ENCODE measurements around the gene ZNF438.

Gene ZNF438

GRCh38 chr10:30877111-30877510 is 154.6 kb downstream of the ZNF438 start:
- DNase-seq = peak; percentile 23

GRCh38 chr10:30873411-30873810 is 158.3 kb downstream of the ZNF438 start:
- peak; percentile 5 for DNase-seq

DNA sequence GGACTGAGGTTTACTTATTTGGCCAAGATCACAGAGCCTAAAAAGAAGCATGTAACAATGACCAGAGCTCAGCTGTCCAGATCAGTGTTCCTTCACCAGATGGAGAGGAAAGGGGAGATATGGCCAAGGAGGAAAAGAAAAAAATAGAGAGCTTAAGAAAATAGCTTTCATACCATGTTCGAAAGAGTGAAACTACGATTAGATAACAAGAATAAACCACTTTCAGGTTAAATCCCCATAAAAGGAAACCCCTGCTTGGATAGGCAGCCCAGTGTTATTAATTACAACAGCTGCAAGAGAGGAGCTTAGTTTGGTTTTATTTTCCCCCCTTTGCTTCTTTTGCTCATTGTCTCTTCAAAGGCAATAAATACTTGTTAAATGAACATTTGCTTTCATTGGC is 160.8 kb downstream of the ZNF438 start:
- DNase-seq = no peak

DNA sequence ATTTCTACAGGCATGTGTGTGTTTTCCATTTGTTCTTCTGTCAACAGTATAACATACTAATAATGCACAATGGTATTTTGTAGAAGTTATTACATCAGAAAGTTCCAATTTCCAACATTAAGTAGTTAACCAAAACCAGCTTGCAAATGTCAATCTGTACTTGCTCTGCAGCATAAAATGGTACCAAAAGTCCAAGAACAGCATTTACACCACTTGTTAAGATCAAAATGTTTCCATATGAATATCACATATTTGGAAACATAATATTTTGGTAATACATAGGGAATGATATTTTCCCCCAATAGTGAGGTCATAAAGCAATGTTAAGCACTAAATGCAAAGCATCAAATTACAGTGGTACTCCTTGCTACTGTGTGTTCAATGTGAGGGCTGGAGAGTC is 162.1 kb downstream of the ZNF438 start:
- no peak for DNase-seq

- no peak for DNase-seq
Measured at GRCh38 chr10:30868611-30869010, 163.1 kb downstream of the ZNF438 start.

- DNase-seq = no peak
Measured at GRCh38 chr10:30866896-30867295, 164.8 kb downstream of the ZNF438 start.

- no peak for DNase-seq
Measured at GRCh38 chr10:30865141-30865926, 166.3 kb downstream of the ZNF438 start.

- DNase-seq = no peak
Measured at GRCh38 chr10:30863516-30864210, 168.0 kb downstream of the ZNF438 start.

GRCh38 chr10:30862486-30862885 is 169.2 kb downstream of the ZNF438 start:
- no peak for DNase-seq

GRCh38 chr10:30861976-30862375 is 169.7 kb downstream of the ZNF438 start:
- no peak for DNase-seq

GRCh38 chr10:30861221-30861620 is 170.4 kb downstream of the ZNF438 start:
- DNase-seq = no peak

DNA sequence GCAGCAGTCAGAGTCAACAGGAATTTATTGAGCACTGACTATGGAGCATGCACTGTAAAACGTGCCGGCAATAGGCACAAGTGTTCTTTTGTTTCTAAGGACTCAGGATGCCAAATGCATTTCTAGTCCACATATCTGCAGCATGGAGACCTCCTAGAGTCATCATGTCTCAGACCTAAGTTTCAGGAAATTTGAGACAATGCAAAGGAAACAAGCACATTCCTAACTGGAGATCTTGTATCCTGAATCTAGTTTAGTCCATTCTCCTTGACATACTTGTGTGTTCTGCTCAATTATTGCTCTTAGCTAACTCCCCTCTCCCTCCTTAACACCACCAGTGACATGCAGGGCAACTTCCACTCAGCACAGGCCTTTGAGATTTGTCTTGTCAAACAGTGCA is 173.2 kb downstream of the ZNF438 start:
- peak; percentile 12 for DNase-seq

DNA sequence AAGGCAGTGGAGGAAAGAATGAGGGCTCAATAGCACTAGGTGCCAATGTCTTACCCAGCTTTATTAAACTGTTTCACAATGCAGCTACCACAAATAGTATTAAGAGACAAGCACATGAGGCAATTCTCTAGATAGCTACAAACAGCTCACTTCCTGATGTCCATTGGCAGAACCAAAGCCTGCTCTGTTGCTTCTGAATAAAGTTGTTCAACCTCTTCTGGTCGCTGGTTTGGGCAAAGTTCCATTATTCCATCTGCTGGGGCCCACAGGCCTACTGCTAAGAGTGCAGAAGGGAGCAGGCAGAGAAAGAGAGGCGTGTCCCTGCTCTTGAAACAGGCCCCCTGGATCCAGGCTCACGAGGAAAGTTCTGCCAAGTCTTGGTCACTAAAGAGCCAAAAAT is 173.9 kb downstream of the ZNF438 start:
- no peak for DNase-seq

- DNase-seq = no peak
Measured at GRCh38 chr10:30855131-30855530, 176.5 kb downstream of the ZNF438 start.

- no peak for DNase-seq
Measured at GRCh38 chr10:30854656-30855055, 177.0 kb downstream of the ZNF438 start.

- no peak for DNase-seq
Measured at GRCh38 chr10:30853066-30853465, 178.6 kb downstream of the ZNF438 start.

DNA sequence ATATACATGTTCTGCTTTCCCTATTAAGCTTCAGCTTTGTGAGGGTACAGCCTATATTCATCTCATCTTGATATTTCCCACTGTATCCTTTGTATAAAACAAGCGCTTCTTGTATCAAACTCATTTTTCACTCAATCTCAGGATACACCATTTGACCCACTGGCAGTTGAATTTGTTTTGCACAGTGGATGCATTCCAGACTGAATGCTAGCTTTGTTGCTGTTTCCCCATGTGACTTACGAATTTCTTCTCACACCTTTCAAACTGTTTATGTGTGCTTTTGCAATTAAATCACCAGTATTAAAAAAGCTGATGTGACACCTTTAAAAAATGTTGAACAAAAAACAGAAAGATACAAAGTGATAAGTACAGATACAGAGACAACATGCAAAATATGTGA is 180.9 kb downstream of the ZNF438 start:
- no peak for DNase-seq

- no peak for DNase-seq
Measured at GRCh38 chr10:30849231-30850035, 182.2 kb downstream of the ZNF438 start.

- no peak for DNase-seq
Measured at GRCh38 chr10:30848396-30849032, 183.2 kb downstream of the ZNF438 start.

DNA sequence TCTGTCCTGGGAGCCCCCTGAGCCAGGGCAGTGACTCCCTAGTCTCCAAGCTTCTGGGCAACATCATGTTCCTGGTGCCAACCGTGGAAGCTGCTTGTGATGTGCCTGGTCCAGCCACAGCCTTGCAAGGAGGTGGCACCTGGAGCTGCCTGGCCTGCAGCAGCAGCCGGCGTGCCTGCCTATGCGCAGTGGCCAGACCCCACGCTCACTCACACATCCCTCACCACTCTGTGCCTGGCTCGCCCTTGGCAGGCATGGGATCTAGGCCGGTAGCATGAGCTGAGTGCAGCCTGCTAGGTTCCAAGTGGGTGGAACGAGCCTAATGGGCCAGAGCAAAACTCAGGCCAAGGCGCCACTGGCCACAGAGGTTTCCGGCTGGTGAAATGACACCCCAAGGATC is 184.0 kb downstream of the ZNF438 start:
- no peak for DNase-seq

- DNase-seq = no peak
Measured at GRCh38 chr10:30847199-30847598, 184.5 kb downstream of the ZNF438 start.

DNA sequence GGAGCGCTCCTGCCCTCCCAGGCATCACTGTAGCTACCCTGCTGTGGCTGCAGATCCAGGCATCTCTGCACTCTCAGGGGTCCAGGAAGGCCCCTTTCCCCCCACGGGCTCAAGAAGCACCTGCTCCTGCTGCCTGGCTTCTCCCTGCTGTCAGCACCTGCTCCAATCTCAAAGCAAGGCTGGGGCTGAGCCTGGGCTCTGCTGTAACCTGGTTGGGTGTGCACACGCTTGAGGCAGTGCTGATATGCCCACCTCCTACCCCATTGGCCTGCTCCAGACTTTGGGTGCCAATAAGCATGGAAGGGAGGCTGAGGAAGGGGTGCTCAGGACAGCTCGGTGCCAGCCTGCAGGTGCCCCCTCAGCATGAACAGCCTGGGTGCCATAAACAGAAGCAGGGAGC is 185.0 kb downstream of the ZNF438 start:
- no peak for DNase-seq

- no peak for DNase-seq
Measured at GRCh38 chr10:30842894-30843293, 188.8 kb downstream of the ZNF438 start.

Measured in fibroblast of skin of back (primary cell).